A549 treated with GW870086 at 1 μM for 4 hours (cell line): ENCODE data around the gene EVC2. TPM values are rescaled to one million over a fixed set of nuclear protein-coding genes. Genes with fewer than 3 reads are reported as not detected.

Experiments
- total RNA-seq: library from RNA; stranded (reverse); fragments of 200-300 nt; extraction: Qiagen RNA extraction; gene quantifications from 5 replicates; pipeline ENCODE4 v1.2.3, GENCODE V29; 2022; ENCODE audit warnings: low read depth

The EVC2 gene, protein sequence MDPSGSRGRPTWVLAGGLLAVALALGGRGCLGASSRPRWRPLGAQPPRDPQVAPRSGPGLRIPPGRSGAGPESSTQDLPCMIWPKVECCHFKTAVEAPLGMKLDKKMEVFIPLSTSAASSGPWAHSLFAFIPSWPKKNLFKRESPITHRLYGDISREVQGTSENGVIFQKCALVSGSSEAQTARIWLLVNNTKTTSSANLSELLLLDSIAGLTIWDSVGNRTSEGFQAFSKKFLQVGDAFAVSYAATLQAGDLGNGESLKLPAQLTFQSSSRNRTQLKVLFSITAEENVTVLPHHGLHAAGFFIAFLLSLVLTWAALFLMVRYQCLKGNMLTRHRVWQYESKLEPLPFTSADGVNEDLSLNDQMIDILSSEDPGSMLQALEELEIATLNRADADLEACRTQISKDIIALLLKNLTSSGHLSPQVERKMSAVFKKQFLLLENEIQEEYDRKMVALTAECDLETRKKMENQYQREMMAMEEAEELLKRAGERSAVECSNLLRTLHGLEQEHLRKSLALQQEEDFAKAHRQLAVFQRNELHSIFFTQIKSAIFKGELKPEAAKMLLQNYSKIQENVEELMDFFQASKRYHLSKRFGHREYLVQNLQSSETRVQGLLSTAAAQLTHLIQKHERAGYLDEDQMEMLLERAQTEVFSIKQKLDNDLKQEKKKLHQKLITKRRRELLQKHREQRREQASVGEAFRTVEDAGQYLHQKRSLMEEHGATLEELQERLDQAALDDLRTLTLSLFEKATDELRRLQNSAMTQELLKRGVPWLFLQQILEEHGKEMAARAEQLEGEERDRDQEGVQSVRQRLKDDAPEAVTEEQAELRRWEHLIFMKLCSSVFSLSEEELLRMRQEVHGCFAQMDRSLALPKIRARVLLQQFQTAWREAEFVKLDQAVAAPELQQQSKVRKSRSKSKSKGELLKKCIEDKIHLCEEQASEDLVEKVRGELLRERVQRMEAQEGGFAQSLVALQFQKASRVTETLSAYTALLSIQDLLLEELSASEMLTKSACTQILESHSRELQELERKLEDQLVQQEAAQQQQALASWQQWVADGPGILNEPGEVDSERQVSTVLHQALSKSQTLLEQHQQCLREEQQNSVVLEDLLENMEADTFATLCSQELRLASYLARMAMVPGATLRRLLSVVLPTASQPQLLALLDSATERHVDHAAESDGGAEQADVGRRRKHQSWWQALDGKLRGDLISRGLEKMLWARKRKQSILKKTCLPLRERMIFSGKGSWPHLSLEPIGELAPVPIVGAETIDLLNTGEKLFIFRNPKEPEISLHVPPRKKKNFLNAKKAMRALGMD
- total RNA-seq = 1.9 to 2.3 TPM (median 2.1 TPM) in 5 replicates

DNA sequence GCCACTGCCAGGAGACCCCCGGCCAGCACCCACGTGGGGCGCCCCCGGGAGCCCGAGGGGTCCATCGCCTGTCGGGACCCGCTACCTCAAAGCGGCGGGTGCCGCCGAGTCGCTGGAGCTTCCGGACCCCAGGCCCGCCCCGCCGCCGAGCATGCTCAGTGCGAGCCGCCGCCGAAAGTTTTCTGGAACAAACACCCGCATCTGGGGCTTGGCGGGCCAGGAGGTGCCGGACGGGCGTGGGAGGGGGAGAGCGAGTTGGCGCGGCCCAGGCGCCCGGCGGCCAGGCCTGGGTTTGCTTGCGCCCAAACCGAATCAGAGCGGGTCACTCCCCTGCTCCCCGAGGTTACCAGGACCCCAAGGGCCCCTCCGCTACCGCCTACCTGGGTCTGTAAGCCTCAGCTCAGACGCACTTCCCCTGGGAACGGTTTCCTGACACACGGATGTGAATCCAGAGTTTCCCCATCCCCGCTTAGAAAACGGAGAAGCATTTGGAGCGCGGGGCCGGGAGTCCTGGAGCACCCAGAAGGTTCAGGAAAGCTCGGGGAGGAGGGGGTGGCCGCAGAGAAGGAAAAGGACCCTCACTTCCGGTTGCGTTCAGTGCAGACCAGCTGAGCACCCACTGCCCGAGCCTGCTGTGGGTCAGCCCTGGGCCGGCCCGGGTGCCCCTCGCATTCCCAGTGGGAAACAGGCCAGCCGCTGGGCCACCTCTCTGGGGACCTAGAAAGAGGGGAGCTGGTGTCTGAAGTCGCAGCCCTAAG is at the start of gene EVC2:
TSS of gene EVC2 (minus strand) at position 111 of the 758 bp plus-strand sequence. CDS start at position 65, 46 bp downstream.

DNA sequence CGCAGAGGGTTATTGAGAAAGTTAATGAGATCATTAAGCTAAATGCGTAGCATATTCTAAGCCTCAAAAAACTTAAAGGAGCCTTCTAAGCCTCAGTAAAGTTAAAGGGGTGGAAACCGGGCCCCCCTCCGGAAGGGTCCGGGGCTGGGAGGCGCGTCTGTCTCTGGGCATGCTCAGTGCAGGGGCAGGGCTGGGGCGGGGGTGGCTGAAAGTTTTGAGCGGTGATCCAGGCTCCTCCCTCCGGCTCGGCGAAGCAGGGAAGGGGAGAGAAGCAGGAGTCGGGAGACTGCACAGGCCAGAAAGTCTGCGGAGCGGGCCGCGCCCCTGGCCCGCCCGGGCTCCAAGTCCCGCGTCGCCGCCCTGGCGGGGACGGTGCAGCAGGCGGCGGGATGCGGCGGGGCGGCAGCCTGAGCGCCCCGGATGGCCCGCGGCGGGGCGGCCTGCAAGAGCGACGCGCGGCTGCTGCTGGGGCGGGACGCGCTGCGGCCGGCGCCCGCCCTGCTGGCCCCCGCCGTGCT is 2.7 kb upstream of the EVC2 start, which contains the start of gene EVC:
TSS of gene EVC (plus strand) at position 241 of the 518 bp plus-strand sequence. CDS start at position 421, 180 bp downstream.

Other genes with a start within 250 kb of the EVC2 start
- gene EVC, start 2.6 kb upstream of the EVC2 start, total RNA-seq = 7.4 to 12.1 TPM (median 11.3 TPM) in 5 replicates
- 3.4 to 4.4 TPM (median 3.9 TPM) in 5 replicates for gene CRMP1, start 184.5 kb upstream of the EVC2 start, total RNA-seq